HEK293 (cell line): ENCODE measurements around the gene NIPAL3.
"Not testable (repeated sequence)": the region's sequence is repeated elsewhere in the genome, so short reads cannot be mapped to it uniquely, and the experiment has no call there.

ENCODE experiments used
- CTCF ChIA-PET: fragments of 350-600 bp; formaldehyde crosslinking; extraction: SDS; loops from one replicate; lab custom pipeline; 2021; ENCODE audit warnings: antibody characterized with exemption; lab: Yijun Ruan, JAX
- POLR2A ChIA-PET: fragments of 300-600 bp; formaldehyde crosslinking; extraction: SDS; loops from one replicate; lab custom pipeline; 2020; ENCODE audit warnings: antibody characterized with exemption, inconsistent platforms; lab: Yijun Ruan, JAX
- H3K27ac ChIP-seq: fragments of 200-500 bp; sonication (Bioruptor generic); 2 replicates; pipeline ENCODE4 v1.5.1; 2014; ENCODE audit warnings: low read depth, low read length, control low read depth, inconsistent platforms; ENCODE audit errors: extremely low read depth
- H3K36me3 ChIP-seq, 2 experiments: fragments of 200-500 bp in 1 of 2; sonication (Bioruptor generic) in 1 of 2; 1 replicate in 1 of 2; 2 replicates in 1 of 2; pipeline ENCODE4 v1.5.1; 2014 to 2017; ENCODE audit warnings: inconsistent platforms in 2 of 2, low read length in 2 of 2; ENCODE audit not compliant: control insufficient read depth in 2 of 2, insufficient read depth in 1 of 2
- H3K4me1 ChIP-seq: fragments of 200-500 bp; sonication (Bioruptor generic); 2 replicates; pipeline ENCODE4 v1.5.1; 2014; ENCODE audit warnings: mild to moderate bottlenecking, low read length, inconsistent platforms; ENCODE audit not compliant: control insufficient read depth, insufficient read depth
- H3K4me3 ChIP-seq: 2 replicates; pipeline ENCODE4 v1.5.1; 2011; ENCODE audit warnings: low read depth, mild to moderate bottlenecking, control low read depth, low read length, moderate library complexity
- H3K9me3 ChIP-seq: fragments of 200-500 bp; sonication (Bioruptor generic); 2 replicates; pipeline ENCODE4 v1.5.1; 2014; ENCODE audit warnings: low read depth, low read length, inconsistent platforms; ENCODE audit not compliant: control insufficient read depth, insufficient read depth
- SCRT1 ChIP-seq: fragments of 450-650 bp; formaldehyde crosslinking; IDR thresholded peaks from 2 replicates; pipeline ENCODE4 v1.5.1; 2016; ENCODE audit warnings: missing biosample characterization, missing genetic modification characterization, borderline replicate concordance
- SP7 ChIP-seq: fragments of 450-650 bp; formaldehyde crosslinking; IDR thresholded peaks from 2 replicates; pipeline ENCODE4 v1.5.1; 2016; ENCODE audit warnings: missing biosample characterization, missing genetic modification characterization
- ZFP41 ChIP-seq: fragments of 450-650 bp; formaldehyde crosslinking; IDR thresholded peaks from 2 replicates; pipeline ENCODE4 v1.5.1; 2016; ENCODE audit warnings: missing biosample characterization, missing genetic modification characterization, borderline replicate concordance
- ZIC2 ChIP-seq: fragments of 450-650 bp; formaldehyde crosslinking; IDR thresholded peaks from 2 replicates; pipeline ENCODE4 v1.5.1; 2016; ENCODE audit warnings: missing biosample characterization, missing genetic modification characterization
- ZNF211 ChIP-seq: fragments of 450-650 bp; formaldehyde crosslinking; IDR thresholded peaks from 2 replicates; pipeline ENCODE4 v1.5.1; 2016; ENCODE audit warnings: low read depth, missing biosample characterization, missing genetic modification characterization
- ZNF248 ChIP-seq: fragments of 450-650 bp; formaldehyde crosslinking; IDR thresholded peaks from 2 replicates; pipeline ENCODE4 v1.5.1; 2017; ENCODE audit warnings: missing biosample characterization, missing genetic modification characterization
- ZNF274 ChIP-seq, 2 experiments: fragments of 200-500 bp in 1 of 2; fragments of 450-650 bp in 1 of 2; sonication (Bioruptor generic) in 1 of 2; formaldehyde crosslinking in 1 of 2; IDR thresholded peaks; 2 replicates each; pipeline versions ENCODE4 v1.5.1 to v1.6.1; 2014 to 2016; ENCODE audit warnings: borderline replicate concordance in 1 of 2, inconsistent platforms in 1 of 2, low read length in 1 of 2, missing biosample characterization in 1 of 2, missing genetic modification characterization in 1 of 2
- ZNF473 ChIP-seq: fragments of 450-650 bp; formaldehyde crosslinking; IDR thresholded peaks from 2 replicates; pipeline ENCODE4 v1.5.1; 2017; ENCODE audit warnings: missing biosample characterization, missing genetic modification characterization
- ZNF555 ChIP-seq: fragments of 450-650 bp; formaldehyde crosslinking; conservative IDR thresholded peaks from 2 replicates; pipeline ENCODE4 v1.5.1; 2017; ENCODE audit warnings: missing biosample characterization, mild to moderate bottlenecking, missing genetic modification characterization, inconsistent platforms
- ZNF624 ChIP-seq: fragments of 450-650 bp; formaldehyde crosslinking; IDR thresholded peaks from 2 replicates; pipeline ENCODE4 v1.5.1; 2017; ENCODE audit warnings: missing biosample characterization, missing genetic modification characterization
- ZNF777 ChIP-seq: fragments of 450-650 bp; formaldehyde crosslinking; IDR thresholded peaks from 2 replicates; pipeline ENCODE4 v1.5.1; 2017; ENCODE audit warnings: missing biosample characterization, missing genetic modification characterization, borderline replicate concordance
- TF ChIP-seq, protein P1 (sequence below): fragments of 450-650 bp; formaldehyde crosslinking; IDR thresholded peaks from 2 replicates; pipeline ENCODE4 v1.5.1; 2016; ENCODE audit warnings: missing biosample characterization, missing genetic modification characterization
- TF ChIP-seq, protein P2 (sequence below): fragments of 450-650 bp; formaldehyde crosslinking; IDR thresholded peaks from 2 replicates; pipeline ENCODE4 v1.5.1; 2016; ENCODE audit warnings: missing biosample characterization, missing genetic modification characterization
- TF ChIP-seq, protein P3 (sequence below): fragments of 450-650 bp; formaldehyde crosslinking; IDR thresholded peaks from 2 replicates; pipeline ENCODE4 v1.5.1; 2016; ENCODE audit warnings: missing biosample characterization, missing genetic modification characterization
- TF ChIP-seq, protein P4 (sequence below): fragments of 450-650 bp; formaldehyde crosslinking; IDR thresholded peaks from 2 replicates; pipeline ENCODE4 v1.5.1; 2016; ENCODE audit warnings: missing biosample characterization, missing genetic modification characterization

Gene NIPAL3

DNA sequence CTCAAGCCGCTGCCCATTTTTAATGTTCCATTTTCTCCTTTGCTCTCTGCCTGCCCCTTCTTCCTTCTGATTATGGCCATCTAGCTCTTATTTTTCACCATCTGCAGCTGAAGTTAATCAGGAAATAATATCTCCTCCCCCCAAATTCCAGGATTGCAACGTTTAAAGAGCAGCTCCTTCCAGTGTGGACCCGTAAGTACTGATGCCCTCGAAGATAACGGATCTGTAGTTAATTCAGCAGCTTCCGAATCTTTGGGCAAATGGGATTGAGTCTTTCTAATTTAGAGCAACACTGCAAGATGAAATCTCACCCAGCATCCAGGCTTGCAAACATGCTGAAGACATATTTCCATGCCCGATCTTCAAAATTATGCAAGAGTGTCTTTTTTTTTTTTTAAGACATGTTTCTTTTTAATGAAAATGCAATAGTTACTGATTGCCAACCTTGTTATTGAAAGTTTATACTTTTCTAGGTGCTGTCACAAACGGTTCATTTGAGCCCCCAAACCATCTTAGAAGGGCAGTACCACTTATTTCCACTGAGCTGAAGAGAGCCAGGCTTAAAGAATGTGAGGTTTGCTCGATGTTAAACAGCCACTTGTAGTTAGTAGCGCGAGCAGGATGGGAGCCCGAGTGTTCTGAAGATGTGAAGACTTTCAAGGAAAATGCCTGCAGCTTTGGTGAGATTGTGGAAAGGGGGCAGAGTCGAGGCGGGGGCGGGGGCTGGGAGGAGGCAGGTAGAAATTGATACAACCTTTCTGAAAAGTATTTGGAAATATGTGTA, 76.2 kb downstream of the NIPAL3 start:
- no peak overlapping the region for H3K27ac ChIP-seq
- no peaks in the 10 kb centered on the region for H3K4me1 ChIP-seq
- ChIA-PET POLR2A (interaction anchor here (3.3 kb wide), 1 partner anchor 10 kb away, joined by 9 read pairs; the partner anchor contains the start of gene RCAN3), CTCF (interaction anchor here (0.5 to 1.6 kb wide), 4 partner anchors 10 to 307 kb away, joined by 3 to 9 read pairs (median 4); partner anchors contain the start of gene RCAN3)
- TF ChIP-seq, protein P1, sequence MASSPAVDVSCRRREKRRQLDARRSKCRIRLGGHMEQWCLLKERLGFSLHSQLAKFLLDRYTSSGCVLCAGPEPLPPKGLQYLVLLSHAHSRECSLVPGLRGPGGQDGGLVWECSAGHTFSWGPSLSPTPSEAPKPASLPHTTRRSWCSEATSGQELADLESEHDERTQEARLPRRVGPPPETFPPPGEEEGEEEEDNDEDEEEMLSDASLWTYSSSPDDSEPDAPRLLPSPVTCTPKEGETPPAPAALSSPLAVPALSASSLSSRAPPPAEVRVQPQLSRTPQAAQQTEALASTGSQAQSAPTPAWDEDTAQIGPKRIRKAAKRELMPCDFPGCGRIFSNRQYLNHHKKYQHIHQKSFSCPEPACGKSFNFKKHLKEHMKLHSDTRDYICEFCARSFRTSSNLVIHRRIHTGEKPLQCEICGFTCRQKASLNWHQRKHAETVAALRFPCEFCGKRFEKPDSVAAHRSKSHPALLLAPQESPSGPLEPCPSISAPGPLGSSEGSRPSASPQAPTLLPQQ (tag by site-specific recombination), result no peak
- TF ChIP-seq ZNF555 (tag by site-specific recombination), result no peak
- TF ChIP-seq, protein P2, sequence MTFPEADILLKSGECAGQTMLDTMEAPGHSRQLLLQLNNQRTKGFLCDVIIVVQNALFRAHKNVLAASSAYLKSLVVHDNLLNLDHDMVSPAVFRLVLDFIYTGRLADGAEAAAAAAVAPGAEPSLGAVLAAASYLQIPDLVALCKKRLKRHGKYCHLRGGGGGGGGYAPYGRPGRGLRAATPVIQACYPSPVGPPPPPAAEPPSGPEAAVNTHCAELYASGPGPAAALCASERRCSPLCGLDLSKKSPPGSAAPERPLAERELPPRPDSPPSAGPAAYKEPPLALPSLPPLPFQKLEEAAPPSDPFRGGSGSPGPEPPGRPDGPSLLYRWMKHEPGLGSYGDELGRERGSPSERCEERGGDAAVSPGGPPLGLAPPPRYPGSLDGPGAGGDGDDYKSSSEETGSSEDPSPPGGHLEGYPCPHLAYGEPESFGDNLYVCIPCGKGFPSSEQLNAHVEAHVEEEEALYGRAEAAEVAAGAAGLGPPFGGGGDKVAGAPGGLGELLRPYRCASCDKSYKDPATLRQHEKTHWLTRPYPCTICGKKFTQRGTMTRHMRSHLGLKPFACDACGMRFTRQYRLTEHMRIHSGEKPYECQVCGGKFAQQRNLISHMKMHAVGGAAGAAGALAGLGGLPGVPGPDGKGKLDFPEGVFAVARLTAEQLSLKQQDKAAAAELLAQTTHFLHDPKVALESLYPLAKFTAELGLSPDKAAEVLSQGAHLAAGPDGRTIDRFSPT (tag by site-specific recombination), result no peak
- TF ChIP-seq ZNF248 (tag by site-specific recombination), result no peak
- no peak for TF ChIP-seq ZNF777 (tag by site-specific recombination)
- no peak for TF ChIP-seq ZNF473 (tag by site-specific recombination)
- TF ChIP-seq ZFP41 (tag by site-specific recombination), result no peak
- TF ChIP-seq SP7 (tag by site-specific recombination), result no peak
- no peak for TF ChIP-seq ZNF624 (tag by site-specific recombination)
- no peak for TF ChIP-seq ZNF274 (IDR thresholded peaks at IDR 0.05; ENCODE audit: low read length)
- no peak for TF ChIP-seq ZNF274 (tag by site-specific recombination; IDR thresholded peaks at IDR 0.05; ENCODE audit: borderline replicate concordance)
- TF ChIP-seq ZIC2, result no peak
- no peak for TF ChIP-seq SCRT1
- TF ChIP-seq, protein P3, sequence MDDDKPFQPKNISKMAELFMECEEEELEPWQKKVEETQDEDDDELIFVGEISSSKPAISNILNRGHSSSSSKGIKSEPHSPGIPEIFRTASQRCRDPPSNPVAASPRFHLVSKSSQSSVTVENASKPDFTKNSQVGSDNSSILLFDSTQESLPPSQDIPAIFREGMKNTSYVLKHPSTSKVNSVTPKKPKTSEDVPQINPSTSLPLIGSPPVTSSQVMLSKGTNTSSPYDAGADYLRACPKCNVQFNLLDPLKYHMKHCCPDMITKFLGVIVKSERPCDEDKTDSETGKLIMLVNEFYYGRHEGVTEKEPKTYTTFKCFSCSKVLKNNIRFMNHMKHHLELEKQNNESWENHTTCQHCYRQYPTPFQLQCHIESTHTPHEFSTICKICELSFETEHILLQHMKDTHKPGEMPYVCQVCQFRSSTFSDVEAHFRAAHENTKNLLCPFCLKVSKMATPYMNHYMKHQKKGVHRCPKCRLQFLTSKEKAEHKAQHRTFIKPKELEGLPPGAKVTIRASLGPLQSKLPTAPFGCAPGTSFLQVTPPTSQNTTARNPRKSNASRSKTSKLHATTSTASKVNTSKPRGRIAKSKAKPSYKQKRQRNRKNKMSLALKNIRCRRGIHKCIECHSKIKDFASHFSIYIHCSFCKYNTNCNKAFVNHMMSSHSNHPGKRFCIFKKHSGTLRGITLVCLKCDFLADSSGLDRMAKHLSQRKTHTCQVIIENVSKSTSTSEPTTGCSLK (tag by site-specific recombination), result no peak
- TF ChIP-seq ZNF211 (tag by site-specific recombination), result no peak
- TF ChIP-seq, protein P4, sequence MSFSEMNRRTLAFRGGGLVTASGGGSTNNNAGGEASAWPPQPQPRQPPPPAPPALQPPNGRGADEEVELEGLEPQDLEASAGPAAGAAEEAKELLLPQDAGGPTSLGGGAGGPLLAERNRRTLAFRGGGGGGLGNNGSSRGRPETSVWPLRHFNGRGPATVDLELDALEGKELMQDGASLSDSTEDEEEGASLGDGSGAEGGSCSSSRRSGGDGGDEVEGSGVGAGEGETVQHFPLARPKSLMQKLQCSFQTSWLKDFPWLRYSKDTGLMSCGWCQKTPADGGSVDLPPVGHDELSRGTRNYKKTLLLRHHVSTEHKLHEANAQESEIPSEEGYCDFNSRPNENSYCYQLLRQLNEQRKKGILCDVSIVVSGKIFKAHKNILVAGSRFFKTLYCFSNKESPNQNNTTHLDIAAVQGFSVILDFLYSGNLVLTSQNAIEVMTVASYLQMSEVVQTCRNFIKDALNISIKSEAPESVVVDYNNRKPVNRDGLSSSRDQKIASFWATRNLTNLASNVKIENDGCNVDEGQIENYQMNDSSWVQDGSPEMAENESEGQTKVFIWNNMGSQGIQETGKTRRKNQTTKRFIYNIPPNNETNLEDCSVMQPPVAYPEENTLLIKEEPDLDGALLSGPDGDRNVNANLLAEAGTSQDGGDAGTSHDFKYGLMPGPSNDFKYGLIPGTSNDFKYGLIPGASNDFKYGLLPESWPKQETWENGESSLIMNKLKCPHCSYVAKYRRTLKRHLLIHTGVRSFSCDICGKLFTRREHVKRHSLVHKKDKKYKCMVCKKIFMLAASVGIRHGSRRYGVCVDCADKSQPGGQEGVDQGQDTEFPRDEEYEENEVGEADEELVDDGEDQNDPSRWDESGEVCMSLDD (tag by site-specific recombination), result no peak
- H3K36me3 ChIP-seq, result no peaks in the 10 kb centered on the region
- H3K9me3 ChIP-seq, result no peaks in the 10 kb centered on the region
- no peak overlapping the region for H3K4me3 ChIP-seq

DNA sequence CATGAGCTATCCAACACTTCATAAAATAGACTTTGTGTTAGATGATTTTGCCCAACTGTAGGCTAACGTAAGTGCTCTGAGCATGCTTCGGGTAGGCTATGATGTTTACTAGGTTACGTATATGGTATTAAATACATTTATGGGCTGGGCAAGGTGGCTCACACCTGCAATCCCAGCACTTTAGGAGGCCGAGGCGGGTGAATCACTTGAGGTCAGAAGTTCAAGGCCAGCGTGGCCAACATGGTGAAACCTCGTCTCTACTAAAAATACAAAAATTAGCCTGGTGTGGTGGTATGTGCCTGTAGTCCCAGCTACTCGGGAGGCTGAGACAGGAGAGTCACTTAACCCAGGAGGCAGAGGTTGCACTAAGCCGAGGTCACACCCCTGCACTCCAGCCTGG, 77.3 kb downstream of the NIPAL3 start:
- not testable (repeated sequence) for H3K4me3 ChIP-seq, H3K36me3 ChIP-seq, H3K9me3 ChIP-seq, H3K4me1 ChIP-seq, H3K27ac ChIP-seq
- POLR2A ChIA-PET, result interaction anchor here (0.7 to 3.3 kb wide), 3 partner anchors 9 to 670 kb away, joined by 3 to 9 read pairs (median 4); partner anchors contain the start of gene RCAN3
- CTCF ChIA-PET, result interaction anchor here (1.6 kb wide), 1 partner anchor 9 kb away, joined by 9 read pairs; the partner anchor contains the start of gene RCAN3
